Ishikawa (cell line): ENCODE data around the gene PEX11G.

Experiments
- CEBPB ChIP-seq: IDR thresholded peaks from 2 replicates; pipeline ENCODE4 v1.6.1; 2012
- EGR1 ChIP-seq: IDR thresholded peaks from 2 replicates; pipeline ENCODE4 v1.6.1; 2012
- EP300 ChIP-seq: IDR thresholded peaks from 2 replicates; pipeline ENCODE4 v1.6.1; 2012; ENCODE audit warnings: borderline replicate concordance
- FOXM1 ChIP-seq: IDR thresholded peaks from 2 replicates; pipeline ENCODE4 v1.6.1; 2012; ENCODE audit warnings: low read depth, borderline replicate concordance
- NFIC ChIP-seq: IDR thresholded peaks from 2 replicates; pipeline ENCODE4 v1.6.1; 2012
- RAD21 ChIP-seq: IDR thresholded peaks from 2 replicates; pipeline ENCODE4 v1.6.1; 2012; ENCODE audit warnings: low read depth
- REST ChIP-seq: IDR thresholded peaks from 2 replicates; pipeline ENCODE4 v1.6.1; 2012; ENCODE audit warnings: low read depth, mild to moderate bottlenecking
- TAF1 ChIP-seq: IDR thresholded peaks from 2 replicates; pipeline ENCODE4 v1.6.1; 2012; ENCODE audit warnings: low read depth, mild to moderate bottlenecking
- TEAD4 ChIP-seq: IDR thresholded peaks from 2 replicates; pipeline ENCODE4 v1.6.1; 2012

- TF ChIP-seq FOXM1 (no peak), TEAD4 (no peak), NFIC (no peak), RAD21 (no peak), EP300 (no peak), EGR1 (no peak), CEBPB (no peak), REST (no peak), TAF1 (no peak)
Observed at GRCh38 chr19:7515645-7516151, 26.9 kb upstream of the PEX11G start, which contains the start of gene ZNF358.
